Measurements from ENCODE around the gene MAN2C1. TPM values are rescaled to one million over a fixed set of nuclear protein-coding genes. Genes with fewer than 3 reads are reported as not detected.
"Not testable (repeated sequence)": the region's sequence is repeated elsewhere in the genome, so short reads cannot be mapped to it uniquely, and the experiment has no call there.

MAN2C1 gene
- total RNA-seq: 118 and 148 TPM in 2 replicates

DNA sequence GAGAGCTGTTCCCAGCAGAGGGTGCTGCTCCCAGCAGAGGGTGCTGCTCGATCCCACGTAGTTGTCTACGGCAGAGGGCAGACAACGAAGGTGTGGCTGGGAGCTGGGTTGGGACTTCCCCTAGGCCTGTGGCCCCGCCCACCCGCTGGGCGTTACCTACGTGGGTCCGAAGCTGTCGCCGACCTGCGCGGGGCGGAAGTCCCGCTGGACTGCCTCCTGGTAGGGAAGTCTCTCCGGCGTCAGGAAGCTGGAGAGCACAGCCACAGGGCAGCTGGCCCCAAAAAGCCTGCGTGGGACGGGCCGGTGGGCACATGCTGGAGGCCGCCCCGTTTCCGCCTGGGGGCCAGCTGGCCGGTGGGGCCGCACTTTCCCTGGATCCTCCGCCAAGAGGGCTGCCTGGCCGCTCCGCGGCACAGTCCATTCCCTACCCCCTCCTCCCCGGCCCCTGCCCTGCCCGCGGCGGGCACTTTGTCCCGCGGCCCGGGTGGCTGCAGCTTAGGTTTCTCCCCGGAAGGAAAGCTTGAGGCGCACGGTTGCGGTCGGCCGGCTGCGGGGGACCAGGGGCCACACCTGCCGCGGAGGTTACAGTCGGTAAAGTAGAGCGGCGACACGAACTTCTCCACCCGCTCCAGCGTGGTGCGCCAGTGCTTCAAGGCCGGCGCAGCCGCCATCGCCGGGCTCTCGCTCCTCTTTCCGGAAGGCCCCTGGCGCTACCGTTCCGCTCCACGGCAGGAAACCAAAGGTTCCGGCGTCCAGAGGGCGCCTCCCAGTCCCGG, at the start of gene MAN2C1:
Gene MAN2C1 (minus strand): TSS at position 695 of the 776 bp plus-strand sequence. CDS start 24 bp downstream, at position 671.
- peak; percentile 64 for DNase-seq (ENCODE audit: extremely low read depth, low read depth, low spot score)

GRCh38 chr15:75416584-75416983, 48.2 kb upstream of the MAN2C1 start:
- no peak for DNase-seq (ENCODE audit: extremely low read depth, low read depth, low spot score)

DNA sequence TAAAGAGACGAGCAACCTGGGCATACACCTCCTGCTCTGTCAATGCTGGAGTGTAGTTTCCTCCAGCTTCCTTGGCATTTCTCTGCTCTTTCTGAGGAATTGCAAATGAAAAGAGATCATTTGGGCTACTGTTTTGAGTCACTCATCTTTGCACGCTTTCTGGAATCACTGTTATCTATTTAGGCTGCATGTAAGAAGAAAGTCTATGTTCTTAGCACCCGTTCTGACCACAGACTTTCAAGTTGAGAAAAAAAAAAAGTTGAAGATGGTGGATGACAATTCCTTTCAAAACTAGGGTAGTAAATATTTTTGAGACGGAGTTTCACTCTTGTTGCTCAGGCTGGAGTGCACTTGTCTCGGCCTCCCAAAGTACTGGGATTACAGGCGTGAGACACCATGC, 41.8 kb upstream of the MAN2C1 start:
- no peak for DNase-seq (ENCODE audit: extremely low read depth, low read depth, low spot score)

DNA sequence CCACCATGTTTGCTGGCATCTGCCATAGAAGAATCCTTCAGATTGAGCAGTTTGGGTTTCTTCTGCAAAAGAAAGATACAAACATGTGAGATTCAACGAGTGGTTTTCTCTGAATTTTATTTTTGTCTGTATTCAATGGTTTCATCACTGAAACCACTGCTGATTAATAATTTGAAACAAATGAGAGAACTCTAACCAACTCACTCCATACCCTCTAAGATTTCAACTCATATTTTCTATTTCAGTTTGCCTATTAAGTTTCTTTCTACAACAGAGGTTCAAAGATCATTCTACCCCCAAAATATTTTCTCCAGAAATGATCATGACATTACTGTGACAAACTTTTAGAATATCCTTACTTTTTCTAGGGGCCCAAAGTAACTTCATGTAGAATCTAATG, 38.7 kb upstream of the MAN2C1 start:
- no peak for DNase-seq (ENCODE audit: extremely low read depth, low read depth, low spot score)

GRCh38 chr15:75403892-75404291, 35.5 kb upstream of the MAN2C1 start:
- no peak for DNase-seq (ENCODE audit: extremely low read depth, low read depth, low spot score)

DNA sequence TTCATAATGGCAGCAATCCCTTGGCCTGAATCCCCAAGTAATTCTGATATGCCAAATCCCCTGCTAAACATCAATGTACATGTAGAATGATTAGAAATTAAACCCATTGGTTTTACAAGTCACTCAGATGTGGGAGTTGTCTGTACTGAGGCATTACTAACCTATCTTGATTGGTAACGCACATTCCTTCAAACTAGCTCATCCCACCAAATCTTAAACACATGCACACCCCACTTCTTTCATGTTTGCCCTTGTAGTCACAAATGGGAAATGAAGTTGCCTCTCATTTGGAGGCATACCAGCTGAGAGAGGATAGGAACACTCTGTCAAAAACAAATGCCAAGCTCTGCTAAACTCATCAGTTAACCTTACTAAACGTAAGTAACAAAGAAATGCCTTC, 29.1 kb upstream of the MAN2C1 start:
- DNase-seq (ENCODE audit: extremely low read depth, low read depth, low spot score): no peak

DNA sequence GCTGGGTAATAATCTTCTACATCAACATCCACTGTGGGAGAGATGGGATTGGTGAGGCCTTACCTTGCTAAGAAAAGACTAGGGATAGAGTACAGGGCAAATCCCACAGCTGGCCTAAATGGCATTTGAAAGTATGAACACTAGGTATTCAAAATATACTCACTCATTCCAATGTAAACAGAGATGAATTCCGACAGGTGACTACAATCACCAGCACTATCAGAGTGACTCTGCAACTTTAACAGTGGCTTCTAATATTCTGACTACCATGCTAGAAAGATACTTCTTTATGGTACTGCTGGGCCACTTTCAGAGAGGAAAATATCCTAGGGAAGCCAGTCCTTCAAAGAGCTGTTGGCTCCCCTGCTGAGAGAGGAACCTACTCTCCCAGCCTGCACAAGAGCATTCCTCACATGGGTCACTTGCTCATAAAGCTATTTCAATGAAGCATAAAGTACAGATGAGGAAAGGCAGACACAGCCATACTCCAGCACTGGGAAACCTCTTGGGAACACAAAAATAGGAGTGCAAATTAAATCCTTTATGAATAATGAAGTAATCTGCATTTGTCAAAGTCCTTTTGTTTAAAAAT, 21.5 kb upstream of the MAN2C1 start:
- no peak for DNase-seq (ENCODE audit: extremely low read depth, low read depth, low spot score)

DNA sequence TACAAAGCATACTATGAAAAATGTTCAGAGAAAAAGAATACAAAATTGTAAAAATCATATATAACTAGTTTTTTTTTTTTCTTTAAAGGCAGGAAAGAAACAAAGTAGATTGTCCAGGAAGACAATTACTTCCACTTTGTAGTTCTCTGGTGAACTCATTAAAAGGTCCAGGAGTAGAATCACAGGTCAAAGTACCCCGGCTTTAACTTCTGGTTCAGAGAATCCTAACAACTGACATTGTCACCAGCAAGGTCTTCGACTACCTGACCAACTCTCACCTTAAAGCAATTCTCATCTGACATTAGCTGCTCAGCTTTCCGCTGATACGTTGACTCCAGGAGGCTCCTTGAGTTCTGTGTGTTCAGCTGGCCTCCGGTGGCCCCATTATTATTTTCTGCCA, 15.6 kb upstream of the MAN2C1 start:
- DNase-seq (ENCODE audit: extremely low read depth, low read depth, low spot score): not testable (repeated sequence)

DNA sequence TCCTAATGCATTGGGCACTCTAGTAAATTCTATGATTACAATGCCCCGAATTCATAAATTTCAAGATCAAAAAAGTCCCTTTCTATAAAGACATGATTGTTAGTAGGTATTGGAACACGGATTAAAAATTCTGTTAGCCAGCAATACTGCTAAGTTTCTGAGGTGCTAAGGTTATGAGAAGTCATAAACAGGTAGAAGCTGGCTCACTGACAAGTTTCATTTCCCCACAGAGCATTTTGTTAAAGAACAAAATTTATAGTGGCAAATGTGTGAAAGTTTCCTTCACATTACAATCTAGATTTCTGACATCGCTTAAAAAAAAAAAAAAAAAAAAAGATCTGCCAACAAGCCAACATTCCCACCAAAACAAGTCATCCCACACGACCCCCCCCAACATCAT, 12.4 kb upstream of the MAN2C1 start:
- no peak for DNase-seq (ENCODE audit: extremely low read depth, low read depth, low spot score)

DNA sequence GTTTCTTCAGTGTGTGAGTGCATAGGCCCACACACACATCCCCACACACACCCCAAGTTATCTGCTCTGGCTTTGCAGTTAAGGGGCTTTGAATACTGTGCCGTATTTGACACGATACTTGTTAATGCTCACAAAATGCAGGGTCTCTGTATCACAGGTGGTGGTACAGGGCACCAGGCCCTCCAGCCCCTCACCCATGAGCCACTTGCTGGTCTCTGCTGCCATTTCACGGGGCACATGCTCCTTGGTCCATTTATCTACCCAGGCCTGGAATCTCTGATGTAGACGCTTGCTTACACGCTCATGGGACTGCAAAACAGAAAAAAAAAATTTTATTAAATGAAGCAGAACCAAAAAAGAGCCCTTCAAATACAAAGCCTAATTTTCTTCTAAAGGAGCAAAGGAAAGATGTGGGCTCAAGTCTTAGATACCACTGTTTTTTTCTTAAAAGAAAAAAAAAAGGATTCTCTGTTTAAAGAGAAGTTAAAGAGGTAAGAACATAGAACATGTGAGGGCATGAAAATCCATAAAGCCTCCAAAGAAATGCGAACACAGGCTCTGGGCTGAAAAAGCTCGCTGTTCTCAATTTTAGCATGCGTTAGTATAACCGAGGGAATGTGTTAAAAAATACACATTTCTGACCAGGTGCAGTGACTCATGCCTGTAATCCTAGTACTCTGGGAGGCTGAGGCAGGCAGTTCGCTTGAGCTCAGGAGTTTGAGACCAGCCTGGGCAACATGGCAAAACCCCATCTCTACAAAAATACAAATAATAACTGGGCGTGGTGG, 3.7 kb upstream of the MAN2C1 start:
- no peak for DNase-seq (ENCODE audit: extremely low read depth, low read depth, low spot score)

DNA sequence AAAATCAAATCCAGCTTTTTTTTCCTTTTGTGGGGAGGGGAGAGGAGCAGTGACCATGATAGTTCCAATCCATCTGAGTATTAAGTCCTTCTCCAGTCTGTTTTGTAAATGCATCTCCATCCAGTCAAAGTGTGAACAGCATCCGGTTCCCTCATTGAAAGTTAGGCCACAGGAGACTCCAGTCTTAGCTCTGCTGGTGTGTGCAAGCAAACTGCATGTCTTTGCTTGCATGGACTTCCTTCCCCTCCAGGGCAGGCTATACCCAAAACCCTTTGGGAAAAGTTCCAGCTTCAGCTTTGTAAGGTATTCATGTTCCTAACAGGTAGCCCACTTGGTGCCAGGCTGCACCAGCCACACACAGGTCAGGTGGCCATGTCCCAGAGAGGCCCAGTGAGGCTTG, 3.1 kb upstream of the MAN2C1 start:
- DNase-seq (ENCODE audit: extremely low read depth, low read depth, low spot score): no peak

DNA sequence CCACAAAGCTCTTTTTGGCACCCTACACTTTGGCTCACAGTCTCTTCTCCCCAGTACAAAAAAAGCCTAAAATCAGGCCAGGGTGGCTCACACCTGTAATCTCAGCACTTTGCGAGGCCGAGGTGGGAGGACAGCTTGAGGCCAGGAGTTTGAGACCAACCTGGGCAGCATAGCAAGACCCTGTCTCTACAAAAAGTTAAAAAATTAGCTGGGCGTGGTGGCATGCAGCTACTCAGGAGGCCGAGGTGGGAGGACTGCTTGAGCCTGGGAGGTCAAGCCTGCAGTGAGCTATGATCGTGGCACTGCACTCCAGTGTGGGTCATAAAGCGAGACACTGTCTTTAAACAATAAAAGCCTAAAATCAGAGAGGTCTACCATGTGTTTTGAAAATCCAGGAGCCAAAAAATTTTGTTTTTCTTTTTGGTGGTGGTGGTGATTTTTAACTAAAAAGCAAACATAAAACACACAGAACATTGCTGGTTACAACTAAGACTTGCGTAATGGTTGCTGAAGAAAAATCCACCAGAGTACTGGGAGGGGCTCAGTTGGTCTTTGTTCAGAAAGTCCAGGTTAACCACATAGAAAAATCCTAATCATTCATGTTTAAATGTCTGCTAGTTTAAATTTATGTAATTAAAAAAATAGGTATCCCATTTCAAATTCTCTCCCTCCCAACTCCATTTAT, 1.6 kb upstream of the MAN2C1 start:
- no peak for DNase-seq (ENCODE audit: extremely low read depth, low read depth, low spot score)

- no peak for DNase-seq (ENCODE audit: extremely low read depth, low read depth, low spot score)
These were observed 357 bp upstream of the MAN2C1 start for GRCh38 chr15:75368689-75369239.

DNA sequence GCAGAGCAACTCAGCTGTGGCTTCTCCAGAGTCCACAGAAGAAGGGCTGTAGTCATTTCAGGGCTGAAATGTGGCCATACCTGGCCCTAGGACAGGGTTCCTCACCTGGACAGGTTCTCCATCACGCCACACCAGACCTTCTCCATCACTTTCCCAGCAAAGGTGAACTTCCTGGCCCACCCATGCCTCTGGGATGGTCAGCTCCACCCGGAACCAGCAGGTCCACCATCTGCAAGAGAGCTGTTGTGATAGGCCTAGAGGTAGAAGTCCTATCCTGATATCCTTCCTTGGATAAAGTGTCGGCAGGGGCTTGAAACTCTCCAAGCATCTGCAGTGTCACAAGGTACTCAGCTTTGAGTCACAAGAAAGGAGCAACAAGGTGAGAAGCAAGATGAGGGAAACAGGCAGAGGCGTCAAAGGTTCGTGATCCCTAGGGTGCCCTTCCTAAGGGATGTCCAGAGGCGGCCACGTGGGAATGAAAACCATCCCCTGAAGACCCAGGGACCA, 948 bp downstream of the MAN2C1 start:
- no peak for DNase-seq (ENCODE audit: extremely low read depth, low read depth, low spot score)

- no peak for DNase-seq (ENCODE audit: extremely low read depth, low read depth, low spot score)
These were observed 1.4 kb downstream of the MAN2C1 start for GRCh38 chr15:75367006-75367405.

GRCh38 chr15:75366163-75366562, 2.2 kb downstream of the MAN2C1 start:
- DNase-seq (ENCODE audit: extremely low read depth, low read depth, low spot score): no peak

DNA sequence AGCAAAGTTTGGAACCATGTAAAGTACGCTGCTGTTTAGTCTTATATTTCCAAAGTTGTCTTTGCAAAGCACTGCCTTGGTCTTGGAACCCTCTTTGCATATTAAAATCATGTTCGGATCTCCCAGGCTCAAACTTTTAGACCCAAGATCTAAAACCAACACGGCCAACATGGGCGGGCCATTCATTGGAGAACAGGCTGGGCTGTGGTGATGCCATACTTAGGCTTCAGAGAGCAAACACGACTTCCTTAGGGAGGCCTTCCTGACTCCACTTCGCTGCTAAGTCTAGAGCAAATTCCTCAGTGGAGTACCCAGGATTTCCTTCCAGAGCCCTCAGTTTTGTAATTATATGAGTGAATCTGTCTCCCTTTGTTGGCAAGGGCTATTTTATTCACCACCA, 3.5 kb downstream of the MAN2C1 start:
- no peak for DNase-seq (ENCODE audit: extremely low read depth, low read depth, low spot score)

GRCh38 chr15:75363786-75364185, 4.6 kb downstream of the MAN2C1 start:
- DNase-seq (ENCODE audit: extremely low read depth, low read depth, low spot score): no peak

- DNase-seq (ENCODE audit: extremely low read depth, low read depth, low spot score): no peak
These were observed 5.7 kb downstream of the MAN2C1 start for GRCh38 chr15:75362642-75363249.

DNA sequence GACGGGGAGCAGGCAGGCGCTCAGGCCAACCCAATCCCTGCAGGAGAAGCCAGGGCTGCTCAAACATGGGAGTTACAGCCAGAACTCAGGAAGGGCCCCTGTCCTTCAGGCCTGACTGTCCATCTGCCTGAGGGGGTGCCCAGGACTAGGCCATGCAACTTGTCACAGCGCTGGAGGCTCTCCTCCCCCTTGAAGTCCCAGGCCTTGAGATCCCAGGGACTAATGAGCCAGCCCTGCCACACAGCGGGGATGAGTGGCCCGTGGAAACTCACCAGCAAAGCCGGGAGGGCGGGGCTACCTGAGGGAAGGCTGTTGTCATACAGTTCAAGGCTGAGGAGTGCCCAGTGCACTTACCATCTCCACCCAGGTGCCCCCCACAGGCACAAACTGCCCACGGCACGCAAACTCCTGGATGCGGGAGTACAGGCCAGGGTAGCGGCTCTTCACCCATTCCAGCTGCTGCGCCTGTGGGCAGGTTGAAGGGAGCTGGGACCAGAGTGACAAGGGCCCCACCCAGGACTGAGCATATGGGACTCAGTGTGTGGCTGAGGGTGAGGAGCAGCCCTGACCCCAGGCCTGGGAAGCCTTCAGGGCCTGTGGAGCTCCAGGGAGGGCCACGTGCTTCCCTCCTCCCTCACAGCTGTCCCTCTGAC, 6.3 kb downstream of the MAN2C1 start:
- DNase-seq (ENCODE audit: extremely low read depth, low read depth, low spot score): no peak
